Stimulated activated CD8-positive, alpha-beta memory T cell treated with anti-CD3 and anti-CD28 coated beads, Interleukin-4, amount 100 ng/mL, for 4 hours (primary cell): Measurements from ENCODE around the gene MIEF2.
"Not testable (repeated sequence)": the region's sequence is repeated elsewhere in the genome, so short reads cannot be mapped to it uniquely, and the experiment has no call there.

Experiments
- DNase-seq, 2 donors: peaks; one replicate each; pipeline ENCODE4 v3.0.0-alpha.2; 2020; ENCODE audit warnings: low read depth in 2 of 2, low spot score in 1 of 2

MIEF2 gene

DNA sequence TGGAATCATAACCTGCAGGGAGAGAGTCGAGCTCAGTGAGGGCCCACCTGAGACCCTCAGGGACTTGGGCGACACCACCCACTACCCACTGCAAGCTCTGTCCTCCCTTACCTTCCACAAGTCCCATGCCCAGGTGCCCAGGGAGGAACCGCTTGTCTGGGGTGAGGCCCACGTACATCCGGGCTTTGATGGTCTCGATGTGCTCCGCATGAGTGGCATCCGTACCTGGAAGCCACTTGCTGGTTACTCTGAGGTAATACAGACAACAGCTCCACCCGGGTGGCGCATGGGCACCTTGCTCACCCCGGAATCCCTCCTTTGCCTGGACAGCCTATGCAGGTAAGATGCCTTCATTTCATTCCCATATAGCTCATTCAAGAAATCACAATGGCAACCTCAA is 24.8 kb downstream of the MIEF2 start:
- DNase-seq: no peak

DNA sequence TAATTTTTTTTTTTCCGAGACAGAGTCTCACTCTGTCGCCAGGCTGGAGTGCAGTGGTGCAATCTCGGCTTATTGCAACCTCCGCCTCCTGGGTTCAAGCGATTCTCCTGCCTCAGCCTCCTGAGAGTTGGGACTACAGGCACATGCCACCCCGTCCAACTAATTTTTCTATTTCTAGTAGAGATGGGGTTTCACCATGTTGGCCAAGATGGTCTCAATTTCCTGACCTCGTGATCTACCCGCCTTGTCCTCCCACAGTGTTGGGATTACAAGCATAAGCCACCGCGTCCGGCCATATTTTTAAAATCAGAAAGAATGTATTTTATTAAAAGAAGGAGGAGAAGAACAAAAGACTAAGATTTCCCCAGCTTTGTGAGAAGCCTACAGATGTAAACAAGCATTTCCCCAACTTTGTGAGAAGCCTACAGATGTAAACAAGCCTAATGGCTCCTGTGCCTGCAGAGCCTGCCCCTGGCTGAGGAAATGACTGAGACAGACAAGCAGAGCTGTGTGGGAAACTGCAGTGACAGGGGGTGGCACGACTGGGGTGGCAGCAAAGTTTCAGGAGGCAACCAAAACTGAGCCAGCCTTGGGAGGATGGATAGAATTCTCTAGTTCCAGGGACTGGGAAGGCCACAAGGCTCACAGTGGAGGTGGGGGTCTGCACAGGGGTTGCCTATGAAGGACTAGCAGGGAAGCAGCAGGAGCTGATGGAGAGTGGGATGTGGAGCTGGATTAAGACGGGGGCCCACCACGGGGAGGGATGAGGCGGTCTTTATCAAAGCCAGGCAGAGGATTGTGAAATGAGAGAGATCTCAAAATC is 31.5 kb downstream of the MIEF2 start:
- no peak for DNase-seq

DNA sequence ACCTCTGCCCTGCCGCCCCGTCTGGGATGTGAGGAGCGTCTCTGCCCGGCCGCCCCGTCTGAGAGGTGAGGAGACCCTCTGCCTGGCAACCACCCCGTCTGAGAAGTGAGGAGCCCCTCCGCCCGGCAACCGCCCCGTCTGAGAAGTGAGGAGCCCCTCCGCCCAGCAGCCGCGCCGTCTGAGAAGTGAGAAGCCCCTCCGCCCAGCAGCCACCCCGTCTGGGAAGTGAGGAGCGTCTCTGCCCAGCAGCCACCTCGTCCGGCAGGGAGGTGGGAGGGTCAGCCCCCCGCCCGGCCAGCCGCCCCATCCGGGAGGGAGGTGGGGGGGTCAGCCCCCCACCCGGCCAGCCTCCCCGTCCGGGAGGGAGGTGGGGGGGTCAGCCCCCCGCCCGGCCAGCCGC is 37.6 kb downstream of the MIEF2 start:
- not testable (repeated sequence) for DNase-seq

DNA sequence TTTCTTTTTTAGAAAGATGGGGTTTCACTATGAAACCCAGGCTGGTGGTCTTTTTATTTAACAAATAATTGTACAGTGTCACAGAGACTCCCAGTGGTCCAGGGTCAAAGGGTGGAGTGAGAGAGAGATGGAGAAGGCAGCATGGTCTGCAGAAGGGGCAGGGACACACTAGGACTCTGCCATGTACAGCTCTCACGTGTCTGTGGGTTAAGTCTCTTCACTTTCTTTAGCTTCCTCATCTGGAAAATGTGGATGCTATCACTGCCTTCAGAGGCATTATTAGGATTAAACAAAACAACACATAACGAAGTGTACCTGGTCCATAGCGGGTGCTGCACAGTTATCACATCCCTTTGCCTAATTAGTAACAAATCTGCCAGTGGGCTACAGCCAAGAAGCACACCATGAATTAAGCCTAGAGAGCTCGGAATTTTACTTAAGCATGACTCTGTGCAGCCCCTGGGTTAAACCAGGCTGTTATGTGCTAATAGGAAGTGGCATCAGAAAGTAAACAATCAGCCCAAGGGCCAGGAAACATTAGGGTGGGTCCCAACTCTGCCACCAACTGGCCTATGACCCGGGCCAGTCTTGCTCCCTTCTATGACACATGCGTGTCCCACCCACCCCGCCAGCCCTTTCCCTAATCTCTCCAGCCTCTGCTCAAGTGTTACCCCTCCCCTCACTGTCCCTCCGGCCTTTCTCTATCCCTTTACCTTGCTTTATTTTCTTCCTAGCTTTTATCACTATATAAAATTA is 40.4 kb downstream of the MIEF2 start:
- no peak for DNase-seq

DNA sequence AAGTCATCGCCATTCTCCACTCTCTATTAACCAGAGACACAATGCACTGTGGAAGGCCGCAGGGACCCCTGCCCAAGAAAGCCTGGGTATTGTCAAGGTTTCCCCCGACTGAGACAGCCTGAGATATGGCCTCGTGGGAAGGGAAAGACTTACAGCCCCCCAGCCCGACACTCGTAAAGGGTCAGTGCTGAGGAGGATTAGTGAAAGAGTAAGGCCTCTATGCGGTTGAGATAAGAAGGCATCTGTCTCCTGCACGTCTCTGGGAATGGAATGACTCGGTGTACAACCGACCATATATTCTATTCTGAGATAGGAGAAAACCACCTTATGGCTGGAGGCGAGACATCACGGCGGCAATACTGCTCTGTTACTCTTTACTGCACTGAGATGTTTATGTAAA is 42.7 kb downstream of the MIEF2 start:
- not testable (repeated sequence) for DNase-seq

DNA sequence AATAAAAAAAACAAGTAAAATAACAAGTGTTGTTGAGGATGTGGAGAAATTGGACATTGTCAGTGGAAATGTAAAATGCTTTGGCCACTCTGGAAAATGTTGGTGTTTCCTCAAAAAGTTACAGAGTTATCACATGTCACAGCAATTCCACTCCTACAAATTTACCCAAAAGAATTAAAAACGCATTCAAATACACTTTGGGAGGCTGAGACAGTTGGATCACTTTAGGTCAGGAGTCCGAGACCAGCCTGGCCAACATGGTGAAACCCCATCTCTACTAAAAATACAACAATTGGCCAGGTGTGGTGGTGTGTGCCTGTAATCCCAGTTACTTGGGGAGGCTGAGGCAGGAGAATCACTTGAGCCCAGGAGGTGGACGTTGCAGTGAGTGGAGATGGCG is 48.7 kb downstream of the MIEF2 start:
- no peak for DNase-seq

DNA sequence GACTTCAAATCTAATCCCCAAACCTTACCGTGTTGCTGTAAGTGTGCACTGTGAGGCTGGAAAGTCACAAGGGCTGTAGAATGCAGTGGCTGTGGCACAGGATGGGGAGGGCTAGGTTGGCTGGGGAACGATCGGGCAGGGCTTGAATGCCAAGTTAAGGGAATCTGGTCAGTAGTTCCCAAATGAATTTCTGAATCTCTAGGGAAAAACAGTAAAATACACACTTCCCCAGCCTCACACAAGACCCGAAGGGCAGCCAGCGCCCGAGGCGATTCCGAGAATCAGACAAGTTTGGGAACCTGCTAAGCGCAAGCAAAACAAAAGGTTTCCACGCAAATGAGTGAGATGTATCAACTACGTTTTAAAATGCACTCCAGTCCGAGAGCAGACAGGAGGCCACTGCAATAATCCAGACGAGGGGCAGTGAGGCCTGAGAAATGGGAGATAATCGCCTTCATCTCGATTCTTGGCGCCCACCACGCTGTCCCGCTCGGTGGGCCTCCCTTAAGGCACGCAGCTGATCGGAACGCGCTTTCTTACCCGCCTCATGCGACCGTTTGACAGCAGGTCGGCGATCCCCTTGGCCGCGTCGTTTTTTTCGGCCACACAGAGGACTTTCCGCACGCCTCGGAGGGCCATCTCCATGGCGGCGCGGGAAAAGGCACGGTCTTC is 53.7 kb downstream of the MIEF2 start:
- no peak for DNase-seq

DNA sequence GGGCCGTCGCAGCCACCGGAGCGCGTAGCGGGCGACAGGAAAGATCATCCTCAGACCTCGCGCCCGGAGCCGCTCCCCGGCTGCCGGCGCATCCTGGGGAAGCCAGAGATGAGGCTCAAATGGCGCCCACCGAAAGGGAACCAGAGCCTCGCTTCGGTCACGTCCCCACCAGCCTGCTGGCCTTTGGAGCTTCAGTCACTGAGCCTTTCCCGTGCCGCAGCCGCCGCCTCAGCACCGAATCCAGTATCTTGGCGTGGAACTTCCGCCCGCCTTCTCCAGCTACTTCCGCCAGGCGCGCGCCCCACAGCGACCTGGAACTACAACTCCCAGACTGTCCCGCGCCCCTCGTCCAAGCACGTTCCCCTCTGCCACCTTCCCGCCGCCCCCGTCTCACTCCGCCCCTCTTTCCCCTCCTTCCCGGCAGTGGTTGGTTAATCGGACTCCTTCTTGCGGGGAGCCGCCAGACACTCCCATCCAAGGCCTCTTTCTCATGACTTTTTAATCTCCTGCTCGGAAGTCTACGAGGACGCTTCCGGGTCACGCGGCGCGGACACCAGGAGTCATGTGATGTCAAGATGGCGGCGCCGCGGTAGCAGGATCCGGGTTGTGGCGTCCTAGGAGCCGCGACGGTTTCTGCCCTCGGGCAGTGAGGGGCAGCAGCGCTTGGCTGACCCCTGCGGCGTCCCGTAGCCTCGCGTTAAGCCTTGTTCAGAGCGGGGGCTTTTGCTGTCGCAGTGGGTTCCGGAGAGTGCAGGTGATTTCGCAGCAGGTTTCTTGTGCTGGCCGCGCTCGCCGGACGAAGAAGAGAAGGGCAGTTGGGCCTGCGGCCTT is 54.5 kb downstream of the MIEF2 start, which contains the start of the genes SMCR8 and TOP3A:
SMCR8 (plus strand) TSS at position 563 of the 831 bp plus-strand sequence. CDS start 497 bp downstream, outside the sequence.
TOP3A (minus strand) TSS at position 264 of the 831 bp plus-strand sequence; CDS start at position 48, 216 bp downstream.
- DNase-seq: peak; percentile 95 to 97

DNA sequence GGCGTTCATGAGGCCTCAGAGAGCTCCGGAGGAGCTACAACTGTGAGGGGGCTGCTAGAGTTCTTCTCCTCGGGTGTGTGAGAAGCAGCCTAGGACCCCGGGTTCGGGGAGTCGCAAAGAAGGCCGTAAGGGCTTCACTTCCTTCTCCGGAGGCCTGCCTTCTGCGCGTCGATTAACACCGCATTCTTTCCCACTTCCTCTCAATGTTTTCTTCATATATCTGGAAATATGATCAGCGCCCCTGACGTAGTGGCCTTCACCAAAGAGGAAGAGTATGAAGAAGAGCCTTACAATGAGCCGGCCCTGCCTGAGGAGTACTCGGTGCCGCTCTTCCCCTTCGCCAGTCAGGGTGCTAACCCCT is 55.1 kb downstream of the MIEF2 start:
- DNase-seq: no peak

DNA sequence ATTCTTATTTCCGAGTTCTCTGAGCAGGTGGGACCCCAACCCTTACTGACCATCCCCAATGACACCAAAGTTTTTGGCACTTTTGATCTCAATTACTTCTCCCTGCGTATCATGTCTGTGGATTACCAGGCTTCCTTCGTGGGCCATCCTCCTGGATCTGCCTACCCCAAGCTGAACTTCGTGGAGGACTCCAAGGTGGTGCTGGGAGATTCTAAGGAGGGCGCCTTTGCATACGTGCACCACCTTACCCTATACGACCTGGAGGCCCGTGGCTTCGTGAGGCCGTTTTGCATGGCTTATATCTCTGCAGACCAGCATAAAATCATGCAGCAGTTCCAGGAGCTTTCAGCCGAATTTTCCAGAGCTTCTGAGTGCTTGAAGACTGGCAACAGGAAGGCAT is 55.5 kb downstream of the MIEF2 start:
- DNase-seq: no peak
